ENCODE results near the gene COL9A3.

- TF ChIP-seq CTCF (IDR thresholded peaks at IDR 0.05) (no peak), POLR2A (IDR thresholded peaks at IDR 0.05; ENCODE audit: low read depth) (no peak)
Measured at GRCh38 chr20:62881662-62882395, 65.0 kb downstream of the COL9A3 start.

All from esophagus muscularis mucosa (tissue), 3 donors.